ENCODE results near the gene GOLM1. TPM values are rescaled to one million over a fixed set of nuclear protein-coding genes. Genes with fewer than 3 reads are reported as not detected.

GOLM1 gene
- total RNA-seq, 1 experiment from 2014 or later: 33.9 TPM

DNA sequence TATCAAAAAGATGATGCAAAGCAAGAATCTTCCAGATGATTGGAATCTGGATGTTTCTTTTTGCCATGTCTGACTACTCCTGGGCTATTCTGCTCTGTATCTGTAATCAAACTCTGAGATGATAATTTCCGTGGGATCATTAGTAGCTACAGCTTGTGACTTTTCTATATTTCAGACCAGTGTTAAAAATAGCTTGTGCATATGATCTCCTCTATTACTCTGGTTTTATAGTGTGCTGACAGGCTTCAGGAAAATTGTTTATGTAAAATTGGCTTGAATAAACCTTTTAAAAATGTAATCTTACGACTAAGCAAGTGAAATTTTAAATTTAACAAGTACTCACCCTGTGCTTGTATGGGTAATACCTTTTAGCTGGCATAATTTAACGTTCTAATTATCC, 118.0 kb downstream of the GOLM1 start:
- H3K27ac Mint-ChIP-seq (ENCODE audit: low read depth, unreplicated experiment): no peak overlapping the region
- intact Hi-C loops (cut with micrococcal nuclease): no loop called here
- ChIA-PET POLR2A (interaction anchor here (1.3 kb wide), 1 partner anchor 10 kb away, joined by 3 read pairs; no protein-coding TSS in a partner anchor), CTCF (no interaction called here)
- TF ChIP-seq, protein P1, sequence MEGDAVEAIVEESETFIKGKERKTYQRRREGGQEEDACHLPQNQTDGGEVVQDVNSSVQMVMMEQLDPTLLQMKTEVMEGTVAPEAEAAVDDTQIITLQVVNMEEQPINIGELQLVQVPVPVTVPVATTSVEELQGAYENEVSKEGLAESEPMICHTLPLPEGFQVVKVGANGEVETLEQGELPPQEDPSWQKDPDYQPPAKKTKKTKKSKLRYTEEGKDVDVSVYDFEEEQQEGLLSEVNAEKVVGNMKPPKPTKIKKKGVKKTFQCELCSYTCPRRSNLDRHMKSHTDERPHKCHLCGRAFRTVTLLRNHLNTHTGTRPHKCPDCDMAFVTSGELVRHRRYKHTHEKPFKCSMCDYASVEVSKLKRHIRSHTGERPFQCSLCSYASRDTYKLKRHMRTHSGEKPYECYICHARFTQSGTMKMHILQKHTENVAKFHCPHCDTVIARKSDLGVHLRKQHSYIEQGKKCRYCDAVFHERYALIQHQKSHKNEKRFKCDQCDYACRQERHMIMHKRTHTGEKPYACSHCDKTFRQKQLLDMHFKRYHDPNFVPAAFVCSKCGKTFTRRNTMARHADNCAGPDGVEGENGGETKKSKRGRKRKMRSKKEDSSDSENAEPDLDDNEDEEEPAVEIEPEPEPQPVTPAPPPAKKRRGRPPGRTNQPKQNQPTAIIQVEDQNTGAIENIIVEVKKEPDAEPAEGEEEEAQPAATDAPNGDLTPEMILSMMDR (IDR thresholded peaks at IDR 0.05; ENCODE audit: unreplicated experiment): no peak
- H3K27me3 Mint-ChIP-seq (ENCODE audit: insufficient read depth, unreplicated experiment): no peaks in the 10 kb centered on the region
- no TSS peak for BruUV-seq (replicated peaks)
- no peak for DNase-seq (ENCODE audit: unreplicated experiment)
- peaks cover 78% of the 10 kb centered on the region for H3K36me3 Mint-ChIP-seq (ENCODE audit: insufficient read depth, unreplicated experiment)
- H3K4me3 Mint-ChIP-seq (ENCODE audit: unreplicated experiment): no peak overlapping the region
- no peaks in the 10 kb centered on the region for H3K9me3 Mint-ChIP-seq (ENCODE audit: unreplicated experiment)
- H3K4me1 Mint-ChIP-seq (ENCODE audit: insufficient read depth, unreplicated experiment): no peaks in the 10 kb centered on the region

DNA sequence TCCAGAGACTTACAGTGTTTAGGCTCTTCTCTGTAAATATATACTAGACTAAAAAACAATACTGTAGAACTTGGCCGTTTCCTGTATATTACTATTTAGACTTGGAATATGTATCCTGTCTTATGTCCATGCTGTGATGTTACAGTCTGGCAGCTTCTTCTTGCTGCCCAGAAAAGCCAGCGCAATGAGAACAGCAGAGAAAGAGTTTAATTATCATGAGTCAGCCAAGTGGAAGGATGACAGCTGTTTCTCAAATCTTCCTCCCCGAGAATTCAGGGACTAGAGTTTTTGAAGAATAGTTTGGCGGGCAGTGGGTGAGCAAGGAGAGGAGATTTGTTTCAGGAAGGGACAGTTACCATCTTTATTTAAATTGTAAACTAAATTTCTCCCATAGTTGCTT, 120.9 kb downstream of the GOLM1 start:
- no TSS peak for BruUV-seq (replicated peaks)
- peaks cover 81% of the 10 kb centered on the region for H3K36me3 Mint-ChIP-seq (ENCODE audit: insufficient read depth, unreplicated experiment)
- intact Hi-C loops (cut with micrococcal nuclease): no loop called here
- H3K27me3 Mint-ChIP-seq (ENCODE audit: insufficient read depth, unreplicated experiment): no peaks in the 10 kb centered on the region
- no peak for DNase-seq (ENCODE audit: unreplicated experiment)
- TF ChIP-seq, protein P1 (IDR thresholded peaks at IDR 0.05; ENCODE audit: unreplicated experiment): no peak
- no peak overlapping the region for H3K4me3 Mint-ChIP-seq (ENCODE audit: unreplicated experiment)
- H3K4me1 Mint-ChIP-seq (ENCODE audit: insufficient read depth, unreplicated experiment): no peaks in the 10 kb centered on the region
- H3K9me3 Mint-ChIP-seq (ENCODE audit: unreplicated experiment): no peaks in the 10 kb centered on the region
- ChIA-PET CTCF (interaction anchor here (1.0 kb wide), 1 partner anchor 260 kb away, joined by 3 read pairs; no protein-coding TSS in a partner anchor), POLR2A (no interaction called here)
- H3K27ac Mint-ChIP-seq (ENCODE audit: low read depth, unreplicated experiment): no peak overlapping the region

Other genes starting within 250 kb of the GOLM1 start
- 36.2 and 37.6 TPM in 2 replicates for gene NAA35, start 158.4 kb downstream of the GOLM1 start, total RNA-seq (2022)
- gene C9orf153, start 160.1 kb upstream of the GOLM1 start, total RNA-seq (2022): 0.19 TPM in 1 of 2 replicates, not detected in the other
- gene ISCA1, start 183.0 kb upstream of the GOLM1 start, total RNA-seq (2022): 24.7 and 31.1 TPM in 2 replicates